ENCODE results near the gene TSPAN14.

- TF ChIP-seq MAX (IDR thresholded peaks at IDR 0.05) (no peak), CTCF (IDR thresholded peaks at IDR 0.05; ENCODE audit: low read depth, low read length, missing input control) (no peak), RXRA (IDR thresholded peaks at IDR 0.05) (no peak), GABPA (IDR thresholded peaks at IDR 0.05 in 1 of 2, conservative IDR thresholded peaks at IDR 0.05 in 1 of 2) (no peak), JUND (IDR thresholded peaks at IDR 0.05) (no peak), TAF1 (conservative IDR thresholded peaks at IDR 0.05) (no peak), SP1 (IDR thresholded peaks at IDR 0.05) (no peak), YY1 (IDR thresholded peaks at IDR 0.05) (no peak)
Measured at GRCh38 chr10:80500572-80501380, 46.7 kb downstream of the TSPAN14 start.
